GM19395 (cell line): ENCODE measurements around the gene ADCY10.
A peak's percentile ranks its signal among the peaks of the same experiment; 100 is the strongest.
"Not testable (repeated sequence)": the region's sequence is repeated elsewhere in the genome, so short reads cannot be mapped to it uniquely, and the experiment has no call there.

ENCODE experiments used
- ATAC-seq: cut with Tn5 transposase; IDR thresholded peaks from one replicate; pipeline ENCODE4 v1.9.1; 2021; ENCODE audit warnings: mild to moderate bottlenecking, moderate library complexity; ENCODE audit not compliant: unreplicated experiment

Gene ADCY10

DNA sequence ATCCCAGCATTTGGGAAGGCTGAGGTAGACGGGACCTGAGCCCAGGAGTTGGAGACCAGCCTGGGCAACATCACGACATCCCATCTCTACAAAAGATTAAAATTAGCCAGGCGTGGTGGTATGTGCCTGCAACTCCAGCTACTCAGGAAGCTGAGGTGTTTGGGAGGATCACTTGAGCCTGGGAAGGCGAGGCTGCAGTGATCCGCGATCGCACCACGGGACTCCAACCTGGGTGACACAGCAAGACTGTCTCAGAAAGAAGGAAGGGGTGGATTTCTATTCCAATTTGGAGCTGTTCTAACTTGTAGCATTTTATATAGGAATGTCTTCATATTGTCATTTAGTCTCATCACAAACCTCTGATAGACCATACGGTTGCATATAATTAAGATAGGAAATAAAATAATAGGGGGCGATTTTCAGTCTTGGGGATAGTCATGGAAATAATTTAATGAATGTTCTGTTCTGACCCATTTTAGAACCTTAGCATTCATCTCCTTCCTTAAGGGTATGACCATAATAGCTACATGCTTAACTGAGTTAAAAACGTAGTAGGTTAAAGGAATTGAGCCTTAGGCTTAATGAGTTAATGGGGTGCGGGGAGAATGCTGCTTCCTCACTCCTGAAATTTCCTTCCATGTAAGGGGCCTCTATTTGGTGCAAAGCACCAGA lies 93.1 kb downstream of the ADCY10 start:
- no peak for ATAC-seq

DNA sequence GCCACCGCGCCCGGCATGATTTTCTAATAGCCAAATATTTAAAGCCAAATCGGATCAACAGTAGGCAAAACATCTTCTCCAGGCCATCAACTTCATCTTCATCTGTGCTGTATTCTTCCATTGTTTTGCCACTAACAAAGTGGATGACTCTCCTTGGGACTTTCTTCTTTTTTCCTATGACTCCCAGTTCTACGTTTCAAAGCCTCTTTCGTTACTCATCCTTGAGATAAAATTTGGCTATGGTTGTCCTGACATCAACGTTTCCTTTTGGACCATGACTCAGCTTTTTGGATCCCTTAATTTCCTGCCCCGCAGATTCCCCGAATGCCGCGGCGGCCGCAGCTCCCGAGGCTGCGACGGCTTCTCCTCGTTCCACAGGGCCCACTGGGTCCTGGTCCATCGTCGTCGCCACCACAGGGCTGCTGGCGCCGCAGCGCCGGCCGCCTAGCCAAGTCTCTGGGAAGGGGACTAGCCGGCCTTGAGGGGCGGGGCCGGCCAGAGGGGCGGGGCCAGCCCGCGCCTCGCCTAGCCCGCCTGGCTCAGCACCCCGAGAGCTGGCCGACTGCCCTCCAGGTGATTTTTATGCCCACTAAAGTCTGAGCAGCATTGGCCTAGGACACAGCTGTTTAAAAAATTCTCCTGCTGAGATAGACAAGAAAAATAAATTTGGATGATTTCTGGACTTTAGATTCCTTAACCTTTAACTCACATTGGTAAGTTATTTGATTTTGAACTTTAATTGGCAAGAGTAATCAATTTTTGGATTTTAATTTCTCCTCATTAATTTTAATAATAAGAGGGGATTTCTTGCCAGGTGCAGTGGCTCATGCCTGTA lies 93.9 kb downstream of the ADCY10 start:
- ATAC-seq: peak; percentile 53

DNA sequence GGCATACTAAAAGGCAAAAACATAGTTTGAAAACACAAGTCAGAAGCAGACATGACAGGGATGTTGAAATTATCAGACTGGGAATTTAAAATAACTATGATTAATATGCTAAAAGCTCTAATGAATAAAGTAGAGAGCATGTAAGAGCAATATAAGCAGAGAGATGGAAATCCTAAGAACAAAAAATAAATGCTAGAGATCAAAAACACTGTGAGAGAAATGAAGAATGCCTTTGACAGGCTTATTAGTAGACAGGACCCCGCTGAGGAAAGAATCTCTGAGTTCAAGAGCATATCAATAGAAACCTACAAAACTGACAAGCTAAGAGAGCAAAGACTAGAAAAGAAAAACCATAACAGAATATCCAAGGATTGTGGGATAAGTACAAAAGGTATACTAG lies 98.3 kb downstream of the ADCY10 start:
- ATAC-seq: no peak

- ATAC-seq: no peak
These were observed 101.0 kb downstream of the ADCY10 start for GRCh38 chr1:167812972-167813371.

GRCh38 chr1:167808690-167809089 lies 105.2 kb downstream of the ADCY10 start:
- ATAC-seq: no peak

GRCh38 chr1:167808104-167808503 lies 105.8 kb downstream of the ADCY10 start:
- ATAC-seq: no peak

DNA sequence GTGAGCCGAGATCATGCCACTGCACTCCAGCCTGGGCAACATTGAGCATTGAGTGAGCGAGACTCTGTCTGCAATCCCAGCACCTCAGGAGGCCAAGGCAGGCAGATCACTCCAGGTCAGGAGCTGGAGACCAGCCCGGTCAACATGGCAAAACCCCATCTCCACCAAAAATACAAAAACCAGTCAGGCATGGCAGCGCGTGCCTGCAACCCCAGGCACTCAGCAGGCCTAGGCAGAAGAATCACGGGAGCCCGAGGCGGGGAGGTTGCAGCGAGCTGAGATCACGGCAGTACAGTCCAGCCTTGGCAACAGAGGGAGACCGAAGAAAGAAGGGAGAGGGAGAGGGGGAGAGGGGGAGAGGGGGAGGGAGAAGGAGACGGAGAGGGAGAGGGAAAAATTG lies 107.3 kb downstream of the ADCY10 start:
- ATAC-seq: not testable (repeated sequence)

- ATAC-seq: not testable (repeated sequence)
These were observed 107.7 kb downstream of the ADCY10 start for GRCh38 chr1:167806235-167806634.

- ATAC-seq: no peak
These were observed 108.8 kb downstream of the ADCY10 start for GRCh38 chr1:167805041-167805556.

- peak; percentile 94 for ATAC-seq
These were observed 110.4 kb downstream of the ADCY10 start for GRCh38 chr1:167803358-167804207.

- no peak for ATAC-seq
These were observed 111.7 kb downstream of the ADCY10 start for GRCh38 chr1:167802235-167802634.

DNA sequence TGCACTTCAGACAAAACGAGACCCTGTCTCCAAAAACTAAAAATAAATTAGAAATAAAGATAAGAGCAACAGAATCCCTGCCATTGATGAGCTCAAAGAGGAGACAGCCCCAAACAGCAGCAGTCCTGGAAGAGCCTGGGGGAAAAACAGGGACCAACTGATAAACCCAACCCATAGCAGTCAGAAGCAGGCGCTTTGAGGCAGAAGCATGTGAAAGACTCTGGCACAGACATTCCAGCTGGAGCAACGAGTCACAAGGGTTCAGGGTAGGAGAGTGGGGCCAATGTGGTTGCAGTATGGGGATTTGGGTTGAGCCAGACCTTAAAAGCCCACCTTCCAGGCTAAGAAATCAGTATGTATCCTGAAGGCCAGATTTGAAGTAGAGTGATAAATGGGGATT lies 113.7 kb downstream of the ADCY10 start:
- ATAC-seq: no peak

DNA sequence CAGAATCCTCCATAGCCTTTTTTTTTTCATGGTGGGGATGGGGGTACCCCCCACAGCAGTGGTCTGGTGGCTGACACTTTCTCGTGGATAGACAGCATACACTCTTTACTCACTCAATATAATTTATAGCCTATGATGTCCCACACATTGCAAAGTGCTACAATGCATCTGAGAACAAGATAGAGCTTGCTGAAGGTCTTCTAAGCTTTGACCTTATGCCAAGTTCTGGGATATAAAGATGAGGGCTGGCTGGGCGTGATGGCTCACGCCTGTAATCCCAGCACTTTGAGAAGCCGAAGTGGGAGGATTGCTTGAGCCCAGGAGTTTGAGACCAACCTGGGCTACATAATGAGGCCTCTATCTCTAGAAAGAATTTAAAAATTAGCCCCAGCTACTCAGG lies 114.2 kb downstream of the ADCY10 start:
- ATAC-seq: no peak

DNA sequence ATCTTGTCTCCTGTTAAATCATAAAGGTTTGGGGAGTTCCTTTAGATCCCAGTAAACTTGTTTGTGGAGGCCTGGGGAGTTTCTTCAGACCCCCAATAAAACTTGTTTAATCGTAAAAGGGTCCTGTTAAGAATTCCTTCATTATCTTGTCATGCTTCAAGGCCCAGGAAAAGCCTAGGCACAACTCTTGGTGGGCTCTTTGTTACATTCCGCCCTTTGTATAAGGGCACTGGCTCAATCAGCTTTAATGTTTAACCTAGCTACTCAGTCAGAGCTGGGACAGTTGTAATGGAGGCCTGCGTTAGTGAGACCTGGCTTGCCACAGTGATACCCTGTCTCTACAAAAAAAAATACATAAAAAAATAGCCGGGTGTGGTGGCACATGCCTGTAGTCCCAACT lies 115.0 kb downstream of the ADCY10 start:
- ATAC-seq: no peak

DNA sequence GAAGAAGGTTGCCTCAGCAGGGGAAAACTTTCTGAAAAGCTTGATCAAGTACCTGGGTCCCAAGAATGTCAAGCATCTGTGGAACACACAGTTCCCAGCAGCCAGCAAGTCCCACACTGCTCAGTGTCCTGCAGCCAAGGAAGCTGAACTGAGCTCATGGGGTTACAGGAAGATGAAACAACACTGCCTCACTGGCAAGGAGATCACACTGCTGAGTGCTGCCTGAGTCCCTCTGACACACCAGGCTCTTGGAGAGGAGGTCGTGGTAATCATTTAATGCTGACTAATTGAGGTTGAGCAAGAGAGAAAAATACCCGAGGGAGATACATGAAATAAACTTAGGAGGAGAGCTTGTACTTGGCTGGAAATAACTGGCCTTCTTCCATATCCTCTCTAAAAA lies 116.9 kb downstream of the ADCY10 start:
- ATAC-seq: no peak

DNA sequence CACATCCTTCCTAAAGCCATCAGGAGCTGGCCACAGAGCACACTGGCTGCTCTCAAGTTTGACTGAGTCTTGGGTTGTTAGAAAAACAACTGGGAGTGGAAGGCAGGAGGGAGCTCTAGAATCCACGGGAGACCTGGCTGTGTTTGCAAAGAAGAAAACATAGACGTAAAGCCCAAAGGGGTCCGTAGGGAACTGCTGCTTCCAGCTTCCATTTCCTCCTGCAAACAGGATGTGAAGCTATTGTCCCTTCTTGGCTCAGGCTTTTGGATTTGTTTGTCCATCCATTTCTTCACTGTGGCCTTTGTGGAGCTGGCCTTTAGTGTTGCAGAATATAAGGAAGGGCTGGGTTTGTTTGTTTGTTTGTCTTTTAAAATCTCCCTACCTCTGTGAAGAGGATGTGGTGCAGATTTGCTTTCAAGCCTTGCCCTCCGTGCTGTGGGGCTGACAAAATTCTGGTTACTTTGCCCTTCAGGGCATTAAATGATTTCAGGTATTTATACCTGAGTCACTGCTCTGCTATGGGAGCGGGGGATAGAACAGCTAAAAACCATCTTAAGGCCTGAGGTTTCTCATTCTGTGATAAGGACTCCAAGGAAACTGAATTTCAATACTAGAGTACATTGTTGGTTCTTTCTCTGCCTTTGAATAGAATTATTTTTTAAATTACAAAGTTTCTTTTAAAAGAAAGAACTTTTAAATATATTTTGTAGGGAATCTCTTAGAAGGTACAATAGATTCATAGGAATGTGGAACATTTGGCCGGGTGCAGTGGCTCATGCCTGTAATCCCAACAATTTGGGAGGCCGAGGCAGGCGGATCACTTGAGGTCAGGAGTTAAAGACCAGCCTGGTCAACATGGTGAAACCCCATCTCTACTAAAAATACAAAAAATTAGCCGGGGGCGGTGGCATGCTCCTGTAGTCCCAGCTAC lies 117.9 kb downstream of the ADCY10 start:
- ATAC-seq: no peak

- ATAC-seq: no peak
These were observed 119.9 kb downstream of the ADCY10 start for GRCh38 chr1:167794043-167794442.

DNA sequence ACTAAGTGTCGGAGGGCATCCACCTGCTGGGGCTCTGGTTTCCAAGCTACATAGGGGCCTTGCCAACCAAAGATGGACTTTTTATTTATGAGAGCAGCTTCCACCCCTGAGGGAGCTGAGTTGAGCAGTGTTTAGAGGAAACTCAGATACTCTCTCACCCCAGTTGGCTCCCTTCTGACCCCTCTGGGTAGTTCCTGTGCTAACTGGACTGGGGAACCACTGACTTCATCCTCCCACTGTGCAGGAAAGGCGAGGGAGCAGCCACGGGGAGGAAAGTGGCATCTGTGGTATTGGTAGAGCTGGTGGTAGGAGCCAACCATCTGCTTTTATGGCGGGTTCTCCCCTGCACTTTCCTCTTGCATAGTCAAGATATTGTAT lies 121.8 kb downstream of the ADCY10 start:
- ATAC-seq: no peak

GRCh38 chr1:167791281-167792187 lies 122.4 kb downstream of the ADCY10 start:
- no peak for ATAC-seq
